HepG2 (cell line): ENCODE measurements around the gene ULK4. TPM values are rescaled to one million over a fixed set of nuclear protein-coding genes. Genes with fewer than 3 reads are reported as not detected.
A peak's percentile ranks its signal among the peaks of the same experiment; 100 is the strongest.

ENCODE experiments used
- ATAC-seq: fragments of 200-7000 bp; cut with Tn5 transposase; 3 replicates; pipeline ENCODE4 v1.9.1; 2020; ENCODE audit warnings: mild to moderate bottlenecking, moderate library complexity
- BruUV-seq: library from RNA; stranded (reverse); fragments of 400-500 nt; replicated peaks from 2 replicates; lab custom pipeline; 2021; lab: Mats Ljungman, UMichigan
- CTCF ChIA-PET: fragments of 300-600 bp; formaldehyde crosslinking; extraction: SDS; loops from one replicate; lab custom pipeline; 2021; ENCODE audit warnings: low total read pairs, inconsistent platforms, low intra/inter-chr PET ratio; lab: Yijun Ruan, JAX
- POLR2A ChIA-PET: fragments of 350-600 bp; sonication (Branson Sonifier 250); formaldehyde crosslinking; loops from one replicate; lab custom pipeline; 2020; ENCODE audit warnings: antibody characterized with exemption, inconsistent platforms; lab: Yijun Ruan, JAX
- DNase-seq: peaks from one replicate; pipeline ENCODE4 v3.0.0-alpha.2; 2015; ENCODE audit warnings: low spot score
- FAIRE-seq: peaks from 3 replicates; lab custom pipeline; 2011; peaks lifted over from hg19 to GRCh38; lab: Jason Lieb, UNC
- H2AFZ ChIP-seq: one replicate; pipeline ENCODE4 v1.6.1; 2011; ENCODE audit warnings: low read length, inconsistent platforms
- H3K27ac ChIP-seq: fragments of 300-600 bp; 3 replicates; pipeline ENCODE4 v1.8.0; 2011; ENCODE audit warnings: mixed run types, mild to moderate bottlenecking, mixed read lengths, low read length, inconsistent platforms; ENCODE audit not compliant: insufficient read depth; ENCODE audit errors: extremely low read length
- H3K27me3 ChIP-seq, 2 experiments: fragments of 200-600 bp in 1 of 2; 2 replicates in 1 of 2; 3 replicates in 1 of 2; pipeline versions ENCODE4 v1.6.0 to v1.8.0; 2011; ENCODE audit warnings: low read length in 2 of 2, mild to moderate bottlenecking in 2 of 2, moderate library complexity in 2 of 2, inconsistent platforms in 1 of 2; ENCODE audit not compliant: insufficient read depth in 2 of 2, control insufficient read depth in 1 of 2
- H3K36me3 ChIP-seq, 2 experiments: fragments of 200-600 bp in 1 of 2; replicated peaks in 1 of 2; 2 replicates in 1 of 2; 3 replicates in 1 of 2; pipeline versions ENCODE4 v1.5.1 to v1.8.0; 2011; ENCODE audit warnings: low read length in 2 of 2, inconsistent platforms in 1 of 2; ENCODE audit not compliant: insufficient read depth in 2 of 2, control insufficient read depth in 1 of 2
- H3K4me1 ChIP-seq: 2 replicates; pipeline ENCODE4 v1.5.1; 2012; ENCODE audit warnings: low read length, inconsistent platforms; ENCODE audit not compliant: insufficient read depth
- H3K4me2 ChIP-seq: 2 replicates; pipeline ENCODE4 v1.6.0; 2011; ENCODE audit warnings: low read depth, low read length, inconsistent platforms
- H3K4me3 ChIP-seq, 3 experiments: fragments of 200-600 bp in 1 of 3; sonication (generic), shearing (Covaris generic) in 1 of 3; replicated peaks in 1 of 3; 2 replicates each; pipeline ENCODE4 v1.5.1; 2011 to 2016; ENCODE audit warnings: low read length in 3 of 3, inconsistent platforms in 2 of 3, low read depth in 2 of 3, mild to moderate bottlenecking in 2 of 3, control low read depth in 1 of 3, mixed read lengths in 1 of 3; ENCODE audit not compliant: insufficient read depth in 1 of 3
- H3K79me2 ChIP-seq: one replicate; pipeline ENCODE4 v1.6.1; 2011; ENCODE audit warnings: low read length, inconsistent platforms; ENCODE audit not compliant: insufficient read depth
- H3K9ac ChIP-seq: 2 replicates; pipeline ENCODE4 v1.6.0; 2011; ENCODE audit warnings: mild to moderate bottlenecking, low read depth, low read length, inconsistent platforms; ENCODE audit not compliant: insufficient read depth
- H3K9me3 ChIP-seq: 2 replicates; pipeline ENCODE4 v1.5.1; 2012; ENCODE audit warnings: mild to moderate bottlenecking, low read length
- H4K20me1 ChIP-seq: 2 replicates; pipeline ENCODE4 v1.6.0; 2011; ENCODE audit warnings: inconsistent platforms, mild to moderate bottlenecking, low read length, moderate library complexity; ENCODE audit not compliant: insufficient read depth
- AGO2 ChIP-seq: fragments of 200-400 bp; formaldehyde crosslinking; optimal IDR thresholded peaks from 2 replicates; pipeline ENCODE3; 2017; ENCODE audit warnings: mild to moderate bottlenecking, low read depth, low read length, moderate library complexity
- BRD4 ChIP-seq: sonication (generic); formaldehyde crosslinking; IDR thresholded peaks from 2 replicates; pipeline ENCODE4 v1.4.0; 2020; ENCODE audit warnings: missing genetic modification reagents
- CEBPB ChIP-seq: IDR thresholded peaks from 2 replicates; pipeline ENCODE4 v1.6.1; 2011; ENCODE audit warnings: low read depth, low read length, improper control_type of control experiment, borderline replicate concordance
- ERF ChIP-seq: IDR thresholded peaks from 2 replicates; pipeline ENCODE4 v1.6.1; 2018; ENCODE audit warnings: missing biosample characterization, missing genetic modification reagents
- HNRNPL ChIP-seq: fragments of 200-400 bp; formaldehyde crosslinking; IDR thresholded peaks from 2 replicates; pipeline ENCODE4 v1.6.1; 2017; ENCODE audit warnings: mild to moderate bottlenecking, low read depth, low read length
- NCOR1 ChIP-seq: fragments of 200-600 bp; sonication (generic); IDR thresholded peaks from 2 replicates; pipeline ENCODE4 v1.7.0; 2017; ENCODE audit warnings: antibody characterized with exemption, low read length, borderline replicate concordance
- TBP ChIP-seq: sonication (generic); formaldehyde crosslinking; IDR thresholded peaks from 2 replicates; pipeline ENCODE4 v1.5.0; 2020; ENCODE audit warnings: missing genetic modification reagents
- ZFP36L1 ChIP-seq: sonication (generic); formaldehyde crosslinking; IDR thresholded peaks from 2 replicates; pipeline ENCODE4 v1.8.0; 2022; ENCODE audit warnings: mild to moderate bottlenecking, missing genetic modification reagents, moderate library complexity
- ZNF737 ChIP-seq: sonication (generic); formaldehyde crosslinking; IDR thresholded peaks from 2 replicates; pipeline ENCODE4 v1.5.0; 2020; ENCODE audit warnings: missing genetic modification reagents, mild to moderate bottlenecking, borderline replicate concordance
- WGBS: methylation state at CpG from one replicate; pipeline ENCODE4 v1.1.6; 2017; ENCODE audit warnings: low lambda C conversion rate; 5-methylcytosine and 5-hydroxymethylcytosine counted together
- in situ Hi-C: cut with HindIII; loops from 2 replicates; pipeline ENCODE4 v1.10.0; 2017; ENCODE audit warnings: low pct_unique_long_range_greater_than_20kb; ENCODE audit not compliant: extremely low pct_ligation_motif_present
- intact Hi-C: fragments of 100-400 bp; cut with micrococcal nuclease; formaldehyde crosslinking; loops from one replicate; pipeline ENCODE4 v1.10.0; 2022; ENCODE audit not compliant: unreplicated experiment
- polyA plus RNA-seq, 8 experiments: library from polyadenylated mRNA; depleted of rRNA in 3 of 8; stranded (reverse) in 7 of 8; unstranded in 1 of 8; fragments of >200 nt; fragmentation: Illumina TruSeq in 4 of 8; extraction: Trizol in 4 of 8; gene quantifications; 2 replicates each; pipeline versions ENCODE4 v1.2.1 to v1.2.3, GENCODE V29; 2011 to 2016; ENCODE audit warnings: low read depth in 4 of 8, missing spikeins in 1 of 8, mixed read lengths in 1 of 8; ENCODE audit not compliant: insufficient read depth in 1 of 8
- total RNA-seq, 5 experiments: library from RNA; depleted of rRNA; stranded (reverse); fragments of >200 nt; fragmentation: Illumina TruSeq; extraction: Trizol; gene quantifications; 2 replicates each; pipeline ENCODE4 v1.2.3, GENCODE V29; 2016; ENCODE audit warnings: low read depth in 1 of 5
- TF ChIP-seq, protein P1 (sequence below): sonication (generic); formaldehyde crosslinking; IDR thresholded peaks from 2 replicates; pipeline ENCODE4 v1.5.1; 2020; ENCODE audit warnings: mild to moderate bottlenecking, moderate library complexity, missing genetic modification reagents
- TF ChIP-seq, protein P2 (sequence below): sonication (generic); formaldehyde crosslinking; IDR thresholded peaks from 2 replicates; pipeline ENCODE4 v1.5.0; 2020; ENCODE audit warnings: missing genetic modification reagents
- TF ChIP-seq, protein P3 (sequence below): sonication (generic); formaldehyde crosslinking; IDR thresholded peaks from 2 replicates; pipeline ENCODE4 v1.5.0; 2020; ENCODE audit warnings: missing genetic modification reagents, mild to moderate bottlenecking, borderline replicate concordance
- TF ChIP-seq, protein P4 (sequence below): sonication (generic); formaldehyde crosslinking; conservative IDR thresholded peaks from 2 replicates; pipeline ENCODE4 v1.8.0; 2022; ENCODE audit warnings: low read depth, missing genetic modification reagents
- TF ChIP-seq, protein P5 (sequence below): sonication (generic); formaldehyde crosslinking; IDR thresholded peaks from 2 replicates; pipeline ENCODE4 v1.9.0; 2021; ENCODE audit warnings: missing genetic modification reagents, borderline replicate concordance

ULK4 gene
- total and polyA plus RNA-seq, 2 of the 13 experiments (the other 11 are each of a cell fraction or from before 2014, with no cell fraction given): 6.7 to 11.8 TPM

DNA sequence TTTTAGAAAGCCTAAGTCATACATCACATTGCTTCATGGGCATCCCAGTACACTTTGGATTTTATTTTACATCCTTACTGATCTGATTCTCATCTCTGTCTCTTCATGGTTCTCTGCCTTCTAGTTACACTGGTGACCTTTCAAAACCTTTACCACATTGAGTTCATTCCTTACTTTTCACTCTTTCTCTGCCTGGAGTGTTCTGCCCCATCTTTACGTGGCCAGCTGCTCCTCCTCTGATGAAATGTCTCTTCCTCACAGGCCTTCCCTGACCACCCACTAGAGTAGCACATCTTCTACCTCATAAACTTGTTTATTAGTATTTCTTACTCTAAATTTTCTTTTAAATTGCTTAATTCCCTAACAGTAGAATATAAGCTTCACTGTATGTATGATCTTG, 744.9 kb downstream of the ULK4 start (continued):
- TF ChIP-seq, protein P1, sequence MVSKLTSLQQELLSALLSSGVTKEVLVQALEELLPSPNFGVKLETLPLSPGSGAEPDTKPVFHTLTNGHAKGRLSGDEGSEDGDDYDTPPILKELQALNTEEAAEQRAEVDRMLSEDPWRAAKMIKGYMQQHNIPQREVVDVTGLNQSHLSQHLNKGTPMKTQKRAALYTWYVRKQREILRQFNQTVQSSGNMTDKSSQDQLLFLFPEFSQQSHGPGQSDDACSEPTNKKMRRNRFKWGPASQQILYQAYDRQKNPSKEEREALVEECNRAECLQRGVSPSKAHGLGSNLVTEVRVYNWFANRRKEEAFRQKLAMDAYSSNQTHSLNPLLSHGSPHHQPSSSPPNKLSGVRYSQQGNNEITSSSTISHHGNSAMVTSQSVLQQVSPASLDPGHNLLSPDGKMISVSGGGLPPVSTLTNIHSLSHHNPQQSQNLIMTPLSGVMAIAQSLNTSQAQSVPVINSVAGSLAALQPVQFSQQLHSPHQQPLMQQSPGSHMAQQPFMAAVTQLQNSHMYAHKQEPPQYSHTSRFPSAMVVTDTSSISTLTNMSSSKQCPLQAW (CRISPR knock-in tag): no peak

DNA sequence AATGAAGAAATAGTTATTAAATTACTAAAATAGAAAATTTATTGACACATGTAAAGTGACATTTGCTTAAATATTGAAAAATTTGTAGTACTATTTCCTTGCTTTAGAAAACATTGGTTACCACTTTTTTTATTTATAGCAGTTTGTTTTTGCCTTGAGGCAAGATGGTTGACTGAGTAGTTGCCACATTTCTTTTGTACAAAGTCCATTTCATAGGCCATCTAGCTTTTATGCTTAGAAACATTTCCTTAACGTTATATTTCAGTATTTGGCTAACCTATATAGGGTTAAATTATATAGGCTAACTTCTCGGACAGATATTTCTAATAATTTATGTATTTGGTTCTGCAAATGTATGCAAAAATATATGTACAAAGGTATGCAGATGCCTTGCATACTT, 745.5 kb downstream of the ULK4 start:
- H3K27me3 ChIP-seq: no peaks in the 10 kb centered on the region
- FAIRE-seq (no peak), ATAC-seq (no peak), DNase-seq (no peak)
- H3K27ac ChIP-seq: no peak overlapping the region
- H3K4me2 ChIP-seq: no peak overlapping the region
- intact Hi-C loops: no loop called here
- H2AFZ ChIP-seq: no peak overlapping the region
- no peak overlapping the region for H3K4me3 ChIP-seq
- H3K4me1 ChIP-seq: peaks cover 97% of the 10 kb centered on the region
- BruUV-seq: no TSS peak
- H3K9ac ChIP-seq: no peak overlapping the region
- no peaks in the 10 kb centered on the region for H3K9me3 ChIP-seq
- ChIA-PET CTCF (no interaction called here), POLR2A (interaction anchor here (1.7 kb wide), 1 partner anchor 18 kb away, joined by 14 read pairs; the partner anchor contains the start of gene CTNNB1)
- H4K20me1 ChIP-seq: peaks cover 100% of the 10 kb centered on the region
- in situ Hi-C loops: loop anchor here (25.0 kb wide), 1 partner anchor 629 kb away; no protein-coding TSS in a partner anchor
- H3K79me2 ChIP-seq: peaks cover 99% of the 10 kb centered on the region
- TF ChIP-seq TBP (CRISPR knock-in tag): no peak
- TF ChIP-seq, protein P2, sequence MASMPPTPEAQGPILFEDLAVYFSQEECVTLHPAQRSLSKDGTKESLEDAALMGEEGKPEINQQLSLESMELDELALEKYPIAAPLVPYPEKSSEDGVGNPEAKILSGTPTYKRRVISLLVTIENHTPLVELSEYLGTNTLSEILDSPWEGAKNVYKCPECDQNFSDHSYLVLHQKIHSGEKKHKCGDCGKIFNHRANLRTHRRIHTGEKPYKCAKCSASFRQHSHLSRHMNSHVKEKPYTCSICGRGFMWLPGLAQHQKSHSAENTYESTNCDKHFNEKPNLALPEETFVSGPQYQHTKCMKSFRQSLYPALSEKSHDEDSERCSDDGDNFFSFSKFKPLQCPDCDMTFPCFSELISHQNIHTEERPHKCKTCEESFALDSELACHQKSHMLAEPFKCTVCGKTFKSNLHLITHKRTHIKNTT (CRISPR knock-in tag): no peak
- TF ChIP-seq, protein P3, sequence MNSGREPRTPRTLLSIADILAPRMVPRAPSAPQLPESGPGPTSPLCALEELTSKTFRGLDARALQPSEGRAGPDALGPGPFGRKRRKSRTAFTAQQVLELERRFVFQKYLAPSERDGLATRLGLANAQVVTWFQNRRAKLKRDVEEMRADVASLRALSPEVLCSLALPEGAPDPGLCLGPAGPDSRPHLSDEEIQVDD (CRISPR knock-in tag): no peak
- TF ChIP-seq ZNF737 (CRISPR knock-in tag): no peak
- TF ChIP-seq HNRNPL: no peak
- TF ChIP-seq, protein P4, sequence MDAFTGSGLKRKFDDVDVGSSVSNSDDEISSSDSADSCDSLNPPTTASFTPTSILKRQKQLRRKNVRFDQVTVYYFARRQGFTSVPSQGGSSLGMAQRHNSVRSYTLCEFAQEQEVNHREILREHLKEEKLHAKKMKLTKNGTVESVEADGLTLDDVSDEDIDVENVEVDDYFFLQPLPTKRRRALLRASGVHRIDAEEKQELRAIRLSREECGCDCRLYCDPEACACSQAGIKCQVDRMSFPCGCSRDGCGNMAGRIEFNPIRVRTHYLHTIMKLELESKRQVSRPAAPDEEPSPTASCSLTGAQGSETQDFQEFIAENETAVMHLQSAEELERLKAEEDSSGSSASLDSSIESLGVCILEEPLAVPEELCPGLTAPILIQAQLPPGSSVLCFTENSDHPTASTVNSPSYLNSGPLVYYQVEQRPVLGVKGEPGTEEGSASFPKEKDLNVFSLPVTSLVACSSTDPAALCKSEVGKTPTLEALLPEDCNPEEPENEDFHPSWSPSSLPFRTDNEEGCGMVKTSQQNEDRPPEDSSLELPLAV (CRISPR knock-in tag): no peak
- TF ChIP-seq CEBPB: peak; percentile 4; the same call in 1 of the 2 replicates
- peak; percentile 17 for TF ChIP-seq AGO2
- TF ChIP-seq, protein P5, sequence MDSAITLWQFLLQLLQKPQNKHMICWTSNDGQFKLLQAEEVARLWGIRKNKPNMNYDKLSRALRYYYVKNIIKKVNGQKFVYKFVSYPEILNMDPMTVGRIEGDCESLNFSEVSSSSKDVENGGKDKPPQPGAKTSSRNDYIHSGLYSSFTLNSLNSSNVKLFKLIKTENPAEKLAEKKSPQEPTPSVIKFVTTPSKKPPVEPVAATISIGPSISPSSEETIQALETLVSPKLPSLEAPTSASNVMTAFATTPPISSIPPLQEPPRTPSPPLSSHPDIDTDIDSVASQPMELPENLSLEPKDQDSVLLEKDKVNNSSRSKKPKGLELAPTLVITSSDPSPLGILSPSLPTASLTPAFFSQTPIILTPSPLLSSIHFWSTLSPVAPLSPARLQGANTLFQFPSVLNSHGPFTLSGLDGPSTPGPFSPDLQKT (CRISPR knock-in tag): no peak
- no peak for TF ChIP-seq BRD4 (CRISPR knock-in tag)
- no peak for TF ChIP-seq ERF (CRISPR knock-in tag)
- TF ChIP-seq ZFP36L1 (CRISPR knock-in tag): no peak
- TF ChIP-seq NCOR1: 0 out of 2 replicates have a peak, but pooled peaks have one; percentile 18
- no peaks in the 10 kb centered on the region for H3K36me3 ChIP-seq
- WGBS: 62% methylated on average over 2 of the region's 2 CpGs
